ENCODE data around the gene YRDC.

DNA sequence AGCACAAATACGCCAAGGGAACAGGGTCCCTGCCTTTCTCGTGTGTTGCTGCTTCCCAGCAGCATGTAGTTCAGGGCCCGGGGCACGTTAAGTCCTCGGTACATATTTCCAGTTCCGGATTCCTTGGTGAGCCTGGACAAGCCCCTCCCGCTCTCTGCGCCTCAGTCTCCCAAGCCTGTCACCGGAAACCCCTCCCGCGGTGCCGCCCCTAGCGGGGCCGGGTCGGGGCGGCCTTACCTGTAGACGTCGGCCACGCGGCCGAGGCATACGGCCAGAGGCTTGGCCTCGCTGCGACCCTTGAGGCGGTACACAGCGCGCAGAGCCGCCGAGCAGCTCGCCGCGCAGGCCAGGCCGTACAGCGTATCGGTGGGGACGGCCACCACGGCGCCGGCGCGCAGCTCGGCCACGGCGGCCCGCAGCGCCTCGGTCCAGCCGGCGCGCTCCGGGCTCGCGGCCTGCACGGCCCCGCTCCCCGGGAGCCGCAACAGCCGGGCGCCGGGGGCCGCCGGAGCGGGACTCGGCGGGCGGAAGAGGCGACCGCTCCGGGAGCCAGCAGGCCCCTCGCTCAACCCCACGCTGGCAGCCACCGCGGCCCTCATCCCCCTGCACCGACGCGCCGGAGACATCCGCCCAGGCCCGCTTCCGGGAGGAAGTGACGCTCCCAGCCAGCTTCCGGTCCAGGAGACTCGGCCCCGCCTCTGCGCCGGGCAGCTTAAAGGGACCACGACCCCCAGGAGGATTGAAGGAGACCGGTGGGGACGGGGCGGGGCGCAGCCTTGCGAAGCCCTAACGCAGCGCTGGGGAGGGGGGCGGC, at the start of gene YRDC, which contains the start of gene C1orf122:
- TF ChIP-seq ZNF552 (CRISPR knock-in tag; IDR thresholded peaks at IDR 0.05; ENCODE audit: borderline replicate concordance): no peak
- TF ChIP-seq CCAR2 (optimal IDR thresholded peaks at IDR 0.05; ENCODE audit: low read depth, low read length): no peak
- 0 out of 2 replicates have a peak, but pooled peaks have one; percentile 10 for TF ChIP-seq PRDM10 (CRISPR knock-in tag; IDR thresholded peaks at IDR 0.05; ENCODE audit: low read depth)
- TF ChIP-seq, protein P1, sequence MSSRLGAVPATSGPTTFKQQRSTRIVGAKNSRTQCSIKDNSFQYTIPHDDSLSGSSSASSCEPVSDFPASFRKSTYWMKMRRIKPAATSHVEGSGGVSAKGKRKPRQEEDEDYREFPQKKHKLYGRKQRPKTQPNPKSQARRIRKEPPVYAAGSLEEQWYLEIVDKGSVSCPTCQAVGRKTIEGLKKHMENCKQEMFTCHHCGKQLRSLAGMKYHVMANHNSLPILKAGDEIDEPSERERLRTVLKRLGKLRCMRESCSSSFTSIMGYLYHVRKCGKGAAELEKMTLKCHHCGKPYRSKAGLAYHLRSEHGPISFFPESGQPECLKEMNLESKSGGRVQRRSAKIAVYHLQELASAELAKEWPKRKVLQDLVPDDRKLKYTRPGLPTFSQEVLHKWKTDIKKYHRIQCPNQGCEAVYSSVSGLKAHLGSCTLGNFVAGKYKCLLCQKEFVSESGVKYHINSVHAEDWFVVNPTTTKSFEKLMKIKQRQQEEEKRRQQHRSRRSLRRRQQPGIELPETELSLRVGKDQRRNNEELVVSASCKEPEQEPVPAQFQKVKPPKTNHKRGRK (CRISPR knock-in tag; IDR thresholded peaks at IDR 0.05): no peak
- no peak for TF ChIP-seq ZNF670 (CRISPR knock-in tag; IDR thresholded peaks at IDR 0.05; ENCODE audit: borderline replicate concordance)
- no peak for TF ChIP-seq ATF1 (CRISPR knock-in tag; IDR thresholded peaks at IDR 0.05)
- TF ChIP-seq GABPA (IDR thresholded peaks at IDR 0.05; ENCODE audit: low read depth, low read length): peak; percentile 88
- TF ChIP-seq GABPA (CRISPR knock-in tag; IDR thresholded peaks at IDR 0.05; ENCODE audit: low read depth): peak; percentile 91
- TF ChIP-seq EP300 (IDR thresholded peaks at IDR 0.05; ENCODE audit: low read depth in 2 of 2, low read length in 2 of 2): no peak
- no peak for TF ChIP-seq EP300 (CRISPR knock-in tag; IDR thresholded peaks at IDR 0.05; ENCODE audit: borderline replicate concordance)
- no peak for TF ChIP-seq EZH2 (conservative IDR thresholded peaks at IDR 0.05; ENCODE audit: low read depth, low read length)
- TF ChIP-seq ZNF274 (CRISPR knock-in tag; IDR thresholded peaks at IDR 0.05): no peak
- no peak for TF ChIP-seq CTCF (CRISPR knock-in tag; IDR thresholded peaks at IDR 0.05)
- no peak for TF ChIP-seq CBX2 (IDR thresholded peaks at IDR 0.05; ENCODE audit: low read depth, low read length)
- TF ChIP-seq CBX2 (CRISPR knock-in tag; IDR thresholded peaks at IDR 0.05; ENCODE audit: low read depth): no peak
- TF ChIP-seq MLLT10 (CRISPR knock-in tag; IDR thresholded peaks at IDR 0.05): no peak

Measured in HepG2 (cell line).